ENCODE data around the gene CCDC73.
"Not testable (repeated sequence)": the region's sequence is repeated elsewhere in the genome, so short reads cannot be mapped to it uniquely, and the experiment has no call there.

GRCh38 chr11:32780839-32781238 lies 13.6 kb downstream of the CCDC73 start:
- TF ChIP-seq, protein P1, sequence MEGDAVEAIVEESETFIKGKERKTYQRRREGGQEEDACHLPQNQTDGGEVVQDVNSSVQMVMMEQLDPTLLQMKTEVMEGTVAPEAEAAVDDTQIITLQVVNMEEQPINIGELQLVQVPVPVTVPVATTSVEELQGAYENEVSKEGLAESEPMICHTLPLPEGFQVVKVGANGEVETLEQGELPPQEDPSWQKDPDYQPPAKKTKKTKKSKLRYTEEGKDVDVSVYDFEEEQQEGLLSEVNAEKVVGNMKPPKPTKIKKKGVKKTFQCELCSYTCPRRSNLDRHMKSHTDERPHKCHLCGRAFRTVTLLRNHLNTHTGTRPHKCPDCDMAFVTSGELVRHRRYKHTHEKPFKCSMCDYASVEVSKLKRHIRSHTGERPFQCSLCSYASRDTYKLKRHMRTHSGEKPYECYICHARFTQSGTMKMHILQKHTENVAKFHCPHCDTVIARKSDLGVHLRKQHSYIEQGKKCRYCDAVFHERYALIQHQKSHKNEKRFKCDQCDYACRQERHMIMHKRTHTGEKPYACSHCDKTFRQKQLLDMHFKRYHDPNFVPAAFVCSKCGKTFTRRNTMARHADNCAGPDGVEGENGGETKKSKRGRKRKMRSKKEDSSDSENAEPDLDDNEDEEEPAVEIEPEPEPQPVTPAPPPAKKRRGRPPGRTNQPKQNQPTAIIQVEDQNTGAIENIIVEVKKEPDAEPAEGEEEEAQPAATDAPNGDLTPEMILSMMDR (IDR thresholded peaks at IDR 0.05) = not testable (repeated sequence)
- not testable (repeated sequence) for TF ChIP-seq POLR2AphosphoS5 (IDR thresholded peaks at IDR 0.05)
